ENCODE results near the gene MR1. TPM values are rescaled to one million over a fixed set of nuclear protein-coding genes. Genes with fewer than 3 reads are reported as not detected.

MR1 gene
- total and polyA plus RNA-seq, 11 donors, result 0.65 to 21.0 (median 3.5) TPM

DNA sequence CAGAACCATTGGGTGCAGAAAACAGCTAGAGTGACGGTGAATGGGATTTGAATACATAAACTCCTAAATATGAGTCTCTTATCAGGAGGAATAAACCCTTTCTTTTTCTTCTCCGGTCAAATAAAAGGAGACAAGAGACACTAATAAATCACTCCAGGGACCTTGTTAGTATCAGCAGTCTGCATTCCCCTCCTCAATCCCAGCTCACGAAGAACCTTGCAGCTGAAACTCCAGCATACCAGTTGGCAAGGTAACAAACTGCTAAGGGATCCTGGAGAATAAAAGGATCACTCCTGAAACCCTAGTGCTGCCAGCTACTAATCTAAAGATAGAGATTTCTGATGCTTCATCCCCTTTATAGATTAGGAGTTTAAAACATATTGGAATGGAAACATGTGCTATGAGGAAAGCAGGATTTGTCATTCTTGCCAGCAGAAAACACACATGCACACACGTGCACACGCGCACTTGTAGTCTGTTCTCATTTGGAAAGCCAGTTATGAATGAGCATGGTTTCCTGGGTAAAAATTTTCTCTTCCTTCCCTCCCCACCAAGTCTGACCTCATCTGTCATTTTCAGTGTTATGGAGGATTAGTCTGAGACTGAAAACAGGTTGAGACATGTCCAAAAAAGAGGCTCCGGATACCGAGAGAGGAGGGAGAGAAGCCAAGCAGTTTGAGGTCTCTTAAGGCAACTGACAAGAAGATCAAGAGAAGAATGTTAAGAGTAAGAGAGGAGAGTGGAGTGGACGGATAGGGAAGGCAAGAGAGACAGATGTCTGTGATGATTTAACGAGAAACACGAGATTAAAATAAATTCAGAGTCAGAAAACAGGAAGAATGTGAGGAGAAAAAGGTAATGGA lies 65.6 kb downstream of the MR1 start:
- Histone ChIP-seq H3K27me3 (no peaks in the 10 kb centered on the region), H3K27ac (peak overlapping the region in 4 of 12 donors; percentile 9 to 40 (median 32)), H3K4me3 (no peak overlapping the region), H3K36me3 (no peaks in the 10 kb centered on the region), H3K4me1 (peaks cover 17 to 87% (median 57%) of the 10 kb centered on the region in 12 donors), H3K9me3 (no peaks in the 10 kb centered on the region)
- intact Hi-C loops (cut with DNase I), result loop anchor here in 1 of 10 donors (5.0 kb wide), 1 partner anchor 597 kb away; the partner anchor contains the start of gene ACBD6
- 40 to 44% (median 43%) methylated on average over 11 of the region's 11 CpGs for WGBS, 4 donors
- DNase-seq (no peak), ATAC-seq (no peak)
- TF ChIP-seq POLR2A (IDR thresholded peaks at IDR 0.05), result no peak
- TF ChIP-seq, protein P1, sequence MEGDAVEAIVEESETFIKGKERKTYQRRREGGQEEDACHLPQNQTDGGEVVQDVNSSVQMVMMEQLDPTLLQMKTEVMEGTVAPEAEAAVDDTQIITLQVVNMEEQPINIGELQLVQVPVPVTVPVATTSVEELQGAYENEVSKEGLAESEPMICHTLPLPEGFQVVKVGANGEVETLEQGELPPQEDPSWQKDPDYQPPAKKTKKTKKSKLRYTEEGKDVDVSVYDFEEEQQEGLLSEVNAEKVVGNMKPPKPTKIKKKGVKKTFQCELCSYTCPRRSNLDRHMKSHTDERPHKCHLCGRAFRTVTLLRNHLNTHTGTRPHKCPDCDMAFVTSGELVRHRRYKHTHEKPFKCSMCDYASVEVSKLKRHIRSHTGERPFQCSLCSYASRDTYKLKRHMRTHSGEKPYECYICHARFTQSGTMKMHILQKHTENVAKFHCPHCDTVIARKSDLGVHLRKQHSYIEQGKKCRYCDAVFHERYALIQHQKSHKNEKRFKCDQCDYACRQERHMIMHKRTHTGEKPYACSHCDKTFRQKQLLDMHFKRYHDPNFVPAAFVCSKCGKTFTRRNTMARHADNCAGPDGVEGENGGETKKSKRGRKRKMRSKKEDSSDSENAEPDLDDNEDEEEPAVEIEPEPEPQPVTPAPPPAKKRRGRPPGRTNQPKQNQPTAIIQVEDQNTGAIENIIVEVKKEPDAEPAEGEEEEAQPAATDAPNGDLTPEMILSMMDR (IDR thresholded peaks at IDR 0.05), result no peak

DNA sequence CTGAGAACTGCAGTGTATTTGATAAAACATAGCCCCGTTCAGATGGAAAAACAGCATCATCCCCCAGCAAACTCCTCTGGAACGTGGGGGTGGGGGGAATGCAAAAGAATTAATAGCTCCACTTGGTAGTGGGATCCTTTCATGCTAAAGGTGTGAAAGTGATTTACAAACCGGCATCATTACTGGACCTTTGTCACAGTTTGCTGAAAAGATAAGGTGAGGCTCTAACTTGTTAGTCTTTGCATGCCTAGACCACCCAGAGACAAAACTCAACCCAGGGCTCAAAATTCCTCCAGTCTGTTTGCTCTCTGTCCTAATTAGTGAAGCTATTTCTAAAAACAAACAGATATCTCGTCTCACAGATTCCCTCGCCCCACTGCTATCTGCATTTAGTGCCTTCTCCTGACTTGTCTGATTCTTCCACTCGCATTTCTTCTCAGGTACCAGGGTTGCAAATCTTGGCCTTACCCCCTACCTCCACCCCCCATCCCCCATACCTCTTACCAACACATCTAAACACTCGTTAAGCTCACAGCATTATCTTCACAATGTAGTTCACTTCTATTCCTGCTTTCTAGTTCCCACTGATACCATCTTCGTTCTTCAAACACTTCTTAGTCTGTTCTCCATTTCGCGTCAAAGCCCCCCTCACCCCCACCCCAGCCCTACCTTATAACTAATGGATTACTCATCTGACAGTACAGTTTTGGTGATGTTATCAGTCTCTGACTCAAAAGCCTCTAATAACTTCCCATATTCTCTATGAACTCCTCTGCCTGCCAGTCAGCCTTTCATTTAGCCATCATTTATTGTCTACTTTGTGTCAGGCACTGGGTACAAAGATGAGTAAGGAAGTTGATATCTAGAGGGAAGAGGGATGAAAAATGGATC lies 66.5 kb downstream of the MR1 start:
- H3K27me3 ChIP-seq, result no peaks in the 10 kb centered on the region
- intact Hi-C loops (cut with DNase I), result loop anchor here in 1 of 10 donors (5.0 kb wide), 1 partner anchor 598 kb away; the partner anchor contains the start of gene ACBD6
- DNase-seq (no peak), ATAC-seq (no peak)
- peaks cover 10 to 82% (median 52%) of the 10 kb centered on the region in 12 donors for H3K4me1 ChIP-seq
- WGBS, 4 donors, result 66 to 71% (median 70%) methylated on average over 10 of the region's 10 CpGs
- no peak overlapping the region for H3K4me3 ChIP-seq
- TF ChIP-seq, protein P1 (IDR thresholded peaks at IDR 0.05), result no peak
- no peak for TF ChIP-seq POLR2A (IDR thresholded peaks at IDR 0.05)
- H3K9me3 ChIP-seq, result no peaks in the 10 kb centered on the region
- H3K36me3 ChIP-seq, result no peaks in the 10 kb centered on the region
- peak overlapping the region in 4 of 12 donors; percentile 9 to 40 (median 32) for H3K27ac ChIP-seq

DNA sequence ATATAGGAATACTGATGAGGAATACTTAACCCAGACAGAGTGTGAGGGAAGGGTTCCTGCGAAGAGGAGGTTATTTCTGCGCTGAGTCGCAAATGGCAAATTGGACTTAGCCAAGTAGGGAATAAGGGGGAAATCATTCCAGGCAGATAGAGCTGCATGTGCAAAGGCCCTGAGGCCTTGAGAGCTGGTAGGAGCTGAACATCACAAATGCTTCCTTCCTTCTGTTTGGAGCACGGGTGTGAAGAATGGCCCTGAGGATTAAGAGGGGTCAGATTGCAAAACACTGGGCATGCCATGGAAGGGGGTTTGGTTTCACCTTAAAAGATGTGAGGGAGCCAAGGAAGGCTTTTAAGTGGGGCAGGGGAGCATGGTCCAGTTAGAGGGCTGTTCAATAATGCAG lies 67.2 kb downstream of the MR1 start:
- DNase-seq, result no peak
- WGBS, 4 donors, result 91 to 97% (median 95%) methylated on average over 4 of the region's 4 CpGs
- peak overlapping the region in 2 of 12 donors; percentile 11 to 52 for H3K27ac ChIP-seq
- peaks cover 3 to 81% (median 50%) of the 10 kb centered on the region in 12 donors for H3K4me1 ChIP-seq
- intact Hi-C loops (cut with DNase I), result loop anchor here in 1 of 10 donors (5.0 kb wide), 1 partner anchor 599 kb away; the partner anchor contains the start of gene ACBD6
- no peak for ATAC-seq
- TF ChIP-seq, protein P1 (IDR thresholded peaks at IDR 0.05), result no peak
- no peak for TF ChIP-seq POLR2A (IDR thresholded peaks at IDR 0.05)
- H3K9me3 ChIP-seq, result no peaks in the 10 kb centered on the region
- no peaks in the 10 kb centered on the region for H3K36me3 ChIP-seq
- no peak overlapping the region for H3K4me3 ChIP-seq
- no peaks in the 10 kb centered on the region for H3K27me3 ChIP-seq

Data from heart left ventricle (tissue), 16 donors.